Endometrial microvascular endothelial cells (primary cell): ENCODE data around the gene ZNF28. TPM values are rescaled to one million over a fixed set of nuclear protein-coding genes. Genes with fewer than 3 reads are reported as not detected.
"Not testable (repeated sequence)": the region's sequence is repeated elsewhere in the genome, so short reads cannot be mapped to it uniquely, and the experiment has no call there.

Source experiments
- in situ Hi-C: cut with HindIII; loops from 2 replicates; pipeline ENCODE4 v1.10.0; 2017; ENCODE audit warnings: low sequenced_read_pairs, low pct_unique_long_range_greater_than_20kb; ENCODE audit errors: inconsistent ontology term
- total RNA-seq: library from RNA; depleted of rRNA; stranded (reverse); fragments of >200 nt; gene quantifications from one replicate; pipeline ENCODE4 v1.2.3, GENCODE V29; 2015; ENCODE audit errors: inconsistent ontology term

Gene ZNF28
- total RNA-seq, 1 donor from 2014 or later, result 8.5 TPM

DNA sequence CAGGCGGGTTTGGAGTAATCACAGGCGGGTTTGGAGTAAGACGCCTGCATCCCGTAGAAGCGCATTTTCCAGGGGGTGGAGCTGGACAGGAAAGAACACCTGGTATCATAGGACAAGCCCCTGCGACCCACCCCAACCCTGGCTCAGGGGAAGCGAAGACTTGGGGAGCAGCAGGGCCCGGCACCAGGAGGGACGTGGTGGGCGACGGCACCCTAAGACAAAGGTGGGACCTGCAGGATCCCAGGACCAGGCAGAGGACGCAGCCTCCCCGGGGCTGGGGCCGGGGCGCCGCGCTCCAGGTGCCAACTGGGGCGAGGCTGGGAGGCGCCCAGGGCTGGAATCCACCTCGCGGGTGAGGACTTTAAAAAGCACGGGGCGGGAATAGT, 35.4 kb downstream of the ZNF28 start:
- in situ Hi-C loops, result no loop called here

DNA sequence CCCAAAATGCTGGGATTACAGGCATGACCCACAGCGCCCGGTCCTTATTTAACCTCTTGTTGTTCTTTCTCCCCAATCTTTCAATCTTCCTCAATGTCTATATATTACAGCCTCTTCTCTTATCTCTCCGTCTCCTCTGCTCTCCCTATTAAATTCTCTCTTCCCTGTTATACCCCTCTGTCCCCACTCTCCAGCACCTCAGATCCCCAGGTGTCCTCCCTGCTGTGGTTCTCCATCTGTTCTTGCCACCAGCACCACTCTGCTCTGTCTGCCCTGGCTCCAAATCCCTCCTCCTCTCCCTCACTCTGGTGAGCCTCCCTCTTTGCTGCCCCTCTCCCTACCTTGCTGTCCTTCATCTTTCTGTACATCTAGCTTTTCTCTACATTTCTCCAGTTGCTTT, 35.9 kb downstream of the ZNF28 start:
- in situ Hi-C loops, result no loop called here

DNA sequence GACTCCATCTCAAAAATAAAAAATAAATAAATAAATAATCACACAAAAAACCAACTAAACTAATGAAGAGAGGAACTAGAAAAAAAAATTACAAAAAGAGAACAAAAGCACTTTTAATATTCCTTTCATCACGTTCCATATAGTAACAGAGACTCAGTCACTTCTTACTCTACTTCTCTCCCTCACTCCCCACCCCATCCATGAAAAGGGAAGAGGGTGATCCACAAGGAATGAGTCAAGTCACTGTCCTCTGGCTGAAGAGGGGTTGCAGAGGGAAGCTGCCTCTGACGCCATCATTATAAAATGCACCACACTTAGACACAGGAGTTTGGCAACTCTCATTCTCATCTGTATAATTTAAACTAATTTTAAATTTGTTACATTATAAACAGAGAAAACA, 38.6 kb downstream of the ZNF28 start:
- in situ Hi-C loops, result not testable (repeated sequence)

DNA sequence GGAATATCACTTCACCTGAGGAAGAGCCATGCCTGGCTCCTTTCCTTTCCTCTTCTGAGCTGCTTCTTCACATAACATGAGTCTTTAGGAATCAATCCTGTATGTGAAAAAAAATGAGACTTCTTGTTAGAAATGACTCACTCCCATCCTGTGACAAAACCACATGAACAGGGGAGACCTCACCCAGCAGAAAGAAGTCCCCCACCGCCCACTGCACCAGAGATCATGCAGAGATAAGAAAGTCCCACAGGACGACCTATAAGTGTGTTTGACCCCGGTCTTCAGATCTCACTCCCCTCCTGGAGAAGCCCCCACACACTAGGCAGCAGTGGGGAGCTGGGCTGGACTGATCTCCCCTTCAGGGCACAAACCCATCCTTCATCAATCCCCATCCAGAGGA, 42.6 kb downstream of the ZNF28 start:
- in situ Hi-C loops, result no loop called here

DNA sequence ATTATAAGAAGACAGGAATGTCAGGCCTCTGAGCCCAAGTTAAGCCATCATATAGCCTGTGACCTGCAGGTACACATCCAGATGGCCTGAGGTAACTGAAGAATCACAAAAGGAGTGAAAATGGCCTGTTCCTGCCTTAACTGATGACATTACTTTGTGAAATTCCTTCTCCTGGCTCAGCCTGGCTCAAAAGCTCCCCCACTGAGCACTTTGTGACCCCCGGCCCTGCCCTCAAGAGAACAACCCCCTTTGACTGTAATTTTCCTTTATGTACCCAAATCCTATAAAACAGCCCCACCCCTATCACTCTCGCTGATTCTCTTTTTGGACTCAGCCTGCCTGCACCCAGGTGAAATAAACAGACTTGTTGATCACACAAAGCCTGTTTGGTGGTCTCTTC, 65.0 kb downstream of the ZNF28 start:
- in situ Hi-C loops, result not testable (repeated sequence)

DNA sequence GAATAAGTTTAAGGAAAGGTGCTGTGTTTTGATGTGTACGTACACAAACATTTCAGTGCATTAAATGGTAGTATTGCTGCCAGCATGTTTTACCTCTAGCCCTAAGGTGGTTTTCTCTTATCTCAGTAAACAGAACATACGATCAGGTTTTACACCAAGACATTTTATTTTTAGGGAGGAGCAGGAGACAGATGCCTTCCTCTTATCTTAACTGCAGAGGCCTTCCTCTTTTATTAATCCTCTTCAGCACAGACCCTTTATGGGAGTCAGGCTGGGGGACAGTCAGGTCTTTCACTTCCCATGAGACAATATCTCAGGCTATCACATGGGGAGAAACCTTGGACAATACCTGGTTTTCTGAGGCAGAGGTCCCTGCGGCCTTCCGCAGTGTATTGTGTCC, 71.7 kb downstream of the ZNF28 start:
- in situ Hi-C loops, result no loop called here

DNA sequence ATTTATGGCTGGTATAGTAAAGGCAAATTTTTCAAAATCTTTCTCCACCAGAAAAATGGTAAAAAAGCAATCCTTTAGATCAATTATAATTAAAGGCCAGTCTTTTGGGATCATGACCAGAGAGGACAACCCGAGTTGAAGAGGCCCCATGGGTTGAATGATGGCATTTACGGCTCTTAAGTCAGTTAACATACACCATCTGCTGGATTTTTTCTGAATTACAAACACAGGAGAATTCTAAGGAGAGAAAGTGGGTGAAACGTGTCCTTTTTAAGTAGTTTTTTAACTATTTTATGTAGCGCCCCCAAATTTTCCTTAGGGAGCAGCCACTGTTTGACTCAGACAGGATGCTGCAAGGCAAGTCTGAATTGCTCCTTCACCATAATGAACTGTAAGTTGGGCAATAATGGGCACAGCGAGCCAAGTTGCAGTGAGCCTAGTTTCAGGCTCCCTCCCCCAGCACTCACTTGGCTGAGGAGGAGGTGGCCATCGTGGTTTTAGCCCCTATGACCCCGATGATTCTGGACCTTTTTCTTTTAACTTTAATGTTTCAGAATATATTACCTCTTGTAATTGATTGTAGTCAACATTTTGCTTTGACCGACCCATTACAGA, 73.0 kb downstream of the ZNF28 start:
- in situ Hi-C loops, result no loop called here

Other genes with a start within 250 kb of the ZNF28 start
- gene ZNF83, start 183.3 kb downstream of the ZNF28 start, total RNA-seq, result 17.8 TPM
- gene ZNF611, start 86.6 kb downstream of the ZNF28 start, total RNA-seq, result 6.7 TPM
- gene ZNF600, start 34.8 kb downstream of the ZNF28 start, total RNA-seq, result 1.0 TPM
- 10.8 TPM for gene ZNF468, start 36.0 kb upstream of the ZNF28 start, total RNA-seq
- gene ZNF320, start 76.0 kb upstream of the ZNF28 start, total RNA-seq, result 2.3 TPM
- 2.7 TPM for gene ZNF888, start 101.8 kb upstream of the ZNF28 start, total RNA-seq
- 6.2 TPM for gene ZNF816, start 141.2 kb upstream of the ZNF28 start, total RNA-seq
- not detected for gene ERVV-1, start 192.3 kb upstream of the ZNF28 start, total RNA-seq
- gene ERVV-2, start 223.1 kb upstream of the ZNF28 start, total RNA-seq, result not detected